ENCODE results near the gene CASK. TPM values are rescaled to one million over a fixed set of nuclear protein-coding genes. Genes with fewer than 3 reads are reported as not detected.

The CASK gene
- total and polyA plus RNA-seq, 9 of the 15 experiments (the other 6 are each of a cell fraction or from before 2014, with no cell fraction given): 1.3 to 7.4 (median 5.2) TPM

- TF ChIP-seq E2F5 (CRISPR knock-in tag; IDR thresholded peaks at IDR 0.05) (no peak), ELF2 (CRISPR knock-in tag; IDR thresholded peaks at IDR 0.05) (no peak), MAZ (CRISPR knock-in tag; conservative IDR thresholded peaks at IDR 0.05 in 1 of 2, IDR thresholded peaks at IDR 0.05 in 1 of 2) (no peak), NFATC3 (IDR thresholded peaks at IDR 0.05) (no peak), BRF2 (IDR thresholded peaks at IDR 0.05; ENCODE audit: borderline replicate concordance, insufficient read depth, insufficient read length) (no peak), HDAC3 (IDR thresholded peaks at IDR 0.05; ENCODE audit: borderline replicate concordance, partially characterized antibody) (no peak), CTCFL (IDR thresholded peaks at IDR 0.05; ENCODE audit: borderline replicate concordance, insufficient read depth, low read depth, low read length, poor library complexity, severe bottlenecking) (no peak), PHTF2 (CRISPR knock-in tag; IDR thresholded peaks at IDR 0.05) (no peak), JUNB (CRISPR knock-in tag; conservative IDR thresholded peaks at IDR 0.05) (no peak), ZNF75A (CRISPR knock-in tag; IDR thresholded peaks at IDR 0.05) (no peak), SMARCB1 (IDR thresholded peaks at IDR 0.05; ENCODE audit: insufficient read length, low read depth) (no peak), ZNF232 (CRISPR knock-in tag; IDR thresholded peaks at IDR 0.05) (no peak), KLF1 (tag; IDR thresholded peaks at IDR 0.05) (no peak)
- TF ChIP-seq, protein P1, sequence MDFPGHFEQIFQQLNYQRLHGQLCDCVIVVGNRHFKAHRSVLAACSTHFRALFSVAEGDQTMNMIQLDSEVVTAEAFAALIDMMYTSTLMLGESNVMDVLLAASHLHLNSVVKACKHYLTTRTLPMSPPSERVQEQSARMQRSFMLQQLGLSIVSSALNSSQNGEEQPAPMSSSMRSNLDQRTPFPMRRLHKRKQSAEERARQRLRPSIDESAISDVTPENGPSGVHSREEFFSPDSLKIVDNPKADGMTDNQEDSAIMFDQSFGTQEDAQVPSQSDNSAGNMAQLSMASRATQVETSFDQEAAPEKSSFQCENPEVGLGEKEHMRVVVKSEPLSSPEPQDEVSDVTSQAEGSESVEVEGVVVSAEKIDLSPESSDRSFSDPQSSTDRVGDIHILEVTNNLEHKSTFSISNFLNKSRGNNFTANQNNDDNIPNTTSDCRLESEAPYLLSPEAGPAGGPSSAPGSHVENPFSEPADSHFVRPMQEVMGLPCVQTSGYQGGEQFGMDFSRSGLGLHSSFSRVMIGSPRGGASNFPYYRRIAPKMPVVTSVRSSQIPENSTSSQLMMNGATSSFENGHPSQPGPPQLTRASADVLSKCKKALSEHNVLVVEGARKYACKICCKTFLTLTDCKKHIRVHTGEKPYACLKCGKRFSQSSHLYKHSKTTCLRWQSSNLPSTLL (IDR thresholded peaks at IDR 0.05): no peak
Observed at GRCh38 chrX:41881166-41881565, 42.2 kb downstream of the CASK start (continued).
